Right cardiac atrium (tissue), 5 donors: Measurements from ENCODE around the gene PWWP2B. TPM values are rescaled to one million over a fixed set of nuclear protein-coding genes. Genes with fewer than 3 reads are reported as not detected.

Experiments used
- ATAC-seq, 2 donors: fragments of 200-7000 bp; cut with Tn5 transposase; one replicate each; pipeline versions ENCODE4 v1.8.0 to v1.9.1; 2020; ENCODE audit warnings: moderate library complexity in 2 of 2, mild to moderate bottlenecking in 1 of 2
- DNase-seq, 3 donors: peaks; one replicate each; pipeline ENCODE4 v3.0.0-alpha.2; 2020
- H3K27ac ChIP-seq: one replicate; pipeline ENCODE4 v1.5.1; 2013; ENCODE audit warnings: mild to moderate bottlenecking, low read length, control low read depth, moderate library complexity
- H3K27me3 ChIP-seq: one replicate; pipeline ENCODE4 v1.6.1; 2013; ENCODE audit not compliant: control insufficient read depth, insufficient read depth
- H3K4me1 ChIP-seq: one replicate; pipeline ENCODE4 v1.6.1; 2013; ENCODE audit warnings: low read length; ENCODE audit not compliant: control insufficient read depth, insufficient read depth
- H3K4me3 ChIP-seq: one replicate; pipeline ENCODE4 v1.5.1; 2013; ENCODE audit warnings: low read length, control low read depth
- H3K9me3 ChIP-seq: one replicate; pipeline ENCODE4 v1.6.1; 2013; ENCODE audit warnings: low read length; ENCODE audit not compliant: control insufficient read depth
- WGBS: extraction: QIAGEN DNeasy Blood & Tissue Kit; methylation state at CpG from one replicate; pipeline ENCODE4 v1.1.7; 2013; 5-methylcytosine and 5-hydroxymethylcytosine counted together
- intact Hi-C, 4 donors: fragments of 100-400 bp; cut with DNase I; formaldehyde crosslinking; loops; one replicate each; pipeline versions ENCODE4 v1.11.0 to v1.14.0; 2022 to 2023
- polyA plus RNA-seq: library from polyadenylated mRNA; stranded (reverse); fragments of 200-250 nt; gene quantifications from one replicate; pipeline ENCODE4 v1.2.3, GENCODE V29; 2013
- total RNA-seq, 4 donors: library from RNA; stranded (reverse); fragmentation: NEBNext Ultra II Directional; extraction: Animal tissue kit (Norgen Biotek cat#: 25700); gene quantifications; one replicate each; pipeline ENCODE4 v1.2.1, GENCODE V29; 2021
- donor health status: healthy with polysubstance abuse.
- donor health status: DM: no; HTN: yes; CAD: no.
- donor health status: DM: no; HTN: no; CAD: no.
- donor health status: DM: no; HTN: yes; CAD: no; lungs with severe emphysema.
- donor health status: DM: yes; HTN: yes; CAD: no.

PWWP2B gene
- total and polyA plus RNA-seq, 5 donors: 7.0 to 10.6 (median 9.1) TPM

- intact Hi-C loops: no loop called here
- no peak overlapping the region for H3K27ac ChIP-seq
- no peaks in the 10 kb centered on the region for H3K27me3 ChIP-seq
- H3K9me3 ChIP-seq: no peaks in the 10 kb centered on the region
- DNase-seq (no peak), ATAC-seq (no peak)
- peaks cover 2% of the 10 kb centered on the region for H3K4me1 ChIP-seq
- WGBS: 66% methylated on average over 7 of the region's 7 CpGs
- H3K4me3 ChIP-seq: no peak overlapping the region
These were observed 47.9 kb downstream of the PWWP2B start for GRCh38 chr10:132444877-132445351.

- Histone ChIP-seq H3K4me3 (no peak overlapping the region), H3K9me3 (no peaks in the 10 kb centered on the region), H3K4me1 (peaks cover 2% of the 10 kb centered on the region), H3K27me3 (no peaks in the 10 kb centered on the region), H3K27ac (no peak overlapping the region)
- DNase-seq: peak in 2 of 3 donors; percentile 40 to 47
- intact Hi-C loops: no loop called here
- WGBS: 89% methylated on average over 22 of the region's 22 CpGs
- ATAC-seq: no peak
These were observed 48.7 kb downstream of the PWWP2B start for GRCh38 chr10:132445516-132446194.

DNA sequence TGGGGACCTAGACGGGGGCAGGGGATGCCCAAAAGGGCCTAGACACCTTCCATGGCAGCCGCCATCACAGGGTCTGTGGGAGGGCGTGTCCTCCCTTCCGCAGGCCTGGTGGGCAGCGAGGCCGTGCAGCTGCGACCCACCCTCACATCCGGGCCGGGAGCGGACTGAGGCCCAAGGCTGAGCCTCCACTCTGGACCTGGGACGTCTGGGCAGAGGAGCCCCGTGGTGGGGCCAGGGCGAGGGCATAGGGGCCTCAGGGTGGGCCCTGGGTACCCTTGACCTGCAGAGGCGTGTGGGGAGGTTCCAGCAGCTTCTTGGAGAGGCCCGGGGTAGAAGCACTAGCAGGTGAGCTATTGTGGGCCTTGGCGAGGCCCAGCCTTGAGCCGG is 49.2 kb downstream of the PWWP2B start:
- H3K9me3 ChIP-seq: no peaks in the 10 kb centered on the region
- no peak overlapping the region for H3K27ac ChIP-seq
- intact Hi-C loops: no loop called here
- H3K4me3 ChIP-seq: no peak overlapping the region
- H3K27me3 ChIP-seq: no peaks in the 10 kb centered on the region
- H3K4me1 ChIP-seq: peaks cover 2% of the 10 kb centered on the region
- DNase-seq (peak in 2 of 3 donors; percentile 53 to 56), ATAC-seq (no peak)
- WGBS: 93% methylated on average over 17 of the region's 17 CpGs

DNA sequence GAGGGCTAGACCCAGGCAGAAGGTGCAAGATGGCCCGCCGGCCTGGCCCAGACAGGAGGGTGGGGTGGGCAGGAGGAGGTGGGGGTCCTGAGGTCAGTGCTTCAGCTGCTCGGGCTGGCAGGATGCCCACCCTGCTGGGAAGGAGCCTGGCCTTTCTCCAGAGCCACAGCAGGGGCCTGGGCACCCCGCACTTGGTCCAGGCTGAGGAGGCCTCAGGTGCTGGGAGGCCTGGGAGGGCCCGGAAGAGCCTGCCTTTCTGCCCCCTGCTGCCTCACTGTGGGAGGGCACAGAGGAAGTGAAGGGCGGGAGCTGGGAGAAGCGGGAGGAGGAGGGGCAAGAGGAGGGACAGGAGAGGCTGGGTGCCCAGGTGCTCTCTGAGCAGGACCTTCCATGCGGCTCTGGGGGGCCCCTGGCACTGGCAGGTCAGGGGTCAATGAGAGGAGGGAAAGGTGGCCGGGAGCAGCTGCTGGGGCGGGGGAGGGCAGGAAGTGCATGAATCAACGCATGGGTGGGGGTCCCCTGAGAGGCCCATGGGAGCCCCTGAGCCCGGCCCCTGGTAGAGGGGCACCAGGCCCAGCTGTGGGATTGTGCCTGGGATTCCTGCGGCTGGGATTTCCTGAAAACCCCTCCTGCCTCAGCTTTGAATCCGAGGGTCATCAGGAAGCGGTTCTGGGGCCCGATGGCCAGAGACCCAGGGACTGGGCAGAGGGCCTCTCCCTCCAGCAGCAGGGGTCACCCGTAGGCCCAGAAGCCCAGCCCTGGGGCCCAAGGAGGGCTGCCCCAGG is 49.9 kb downstream of the PWWP2B start:
- 57% methylated on average over 17 of the region's 17 CpGs for WGBS
- DNase-seq: peak; percentile 54 to 80 (median 80)
- H3K27me3 ChIP-seq: no peaks in the 10 kb centered on the region
- H3K4me1 ChIP-seq: peaks cover 2% of the 10 kb centered on the region
- H3K9me3 ChIP-seq: no peaks in the 10 kb centered on the region
- intact Hi-C loops: no loop called here
- no peak overlapping the region for H3K4me3 ChIP-seq
- H3K27ac ChIP-seq: no peak overlapping the region
- ATAC-seq: peak; percentile 40 to 56

DNA sequence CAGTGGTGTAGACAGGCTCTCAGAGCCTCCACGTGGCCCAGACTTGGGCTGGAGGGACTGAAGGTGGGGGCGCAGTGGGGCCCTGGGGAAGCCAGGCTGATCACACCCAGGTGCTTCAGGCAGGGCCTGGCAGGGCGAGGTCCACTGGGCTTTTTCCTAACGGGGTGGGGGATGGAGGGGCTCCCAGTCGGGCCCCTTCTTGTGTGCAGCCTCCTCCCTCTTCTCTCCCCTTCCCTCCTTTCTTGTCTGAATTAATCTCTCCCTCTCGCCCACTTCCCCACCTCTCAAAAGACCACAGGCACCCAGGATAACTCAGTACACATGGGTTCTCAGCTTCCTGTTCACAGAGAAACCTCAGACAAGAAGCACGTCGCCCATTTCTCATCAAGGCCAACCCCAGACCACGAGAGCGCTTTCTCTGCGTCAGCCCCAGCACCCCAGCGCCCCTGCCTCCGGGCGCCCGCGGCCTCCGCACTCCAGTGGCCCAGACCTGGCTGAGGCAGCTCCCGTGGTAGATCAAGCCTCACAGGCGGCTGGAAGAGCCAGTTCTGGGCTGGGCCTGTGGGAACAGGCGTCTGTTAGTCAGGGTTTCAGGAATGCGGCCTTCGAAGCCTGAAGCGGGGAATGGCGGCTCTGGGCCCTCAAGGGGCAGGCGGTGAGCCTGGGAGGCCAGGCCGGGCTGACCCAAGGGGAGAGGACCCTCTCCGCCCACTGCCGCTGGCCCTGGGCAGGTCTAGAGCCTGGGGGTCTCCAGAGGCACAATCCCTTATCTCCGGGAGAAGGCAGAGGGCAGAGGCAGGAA is 50.6 kb downstream of the PWWP2B start:
- Histone ChIP-seq H3K27me3 (no peaks in the 10 kb centered on the region), H3K4me1 (peaks cover 2% of the 10 kb centered on the region), H3K27ac (no peak overlapping the region), H3K9me3 (no peaks in the 10 kb centered on the region), H3K4me3 (no peak overlapping the region)
- ATAC-seq (no peak), DNase-seq (peak in 2 of 3 donors; percentile 63 to 66)
- WGBS: 75% methylated on average over 29 of the region's 29 CpGs
- intact Hi-C loops: no loop called here

GRCh38 chr10:132448248-132448731 is 51.3 kb downstream of the PWWP2B start:
- DNase-seq (peak; percentile 77 to 84 (median 82)), ATAC-seq (peak; percentile 38 to 53)
- Histone ChIP-seq H3K27ac (no peak overlapping the region), H3K27me3 (no peaks in the 10 kb centered on the region), H3K4me1 (peaks cover 2% of the 10 kb centered on the region), H3K9me3 (no peaks in the 10 kb centered on the region), H3K4me3 (no peak overlapping the region)
- WGBS: 76% methylated on average over 15 of the region's 15 CpGs
- intact Hi-C loops: no loop called here

DNA sequence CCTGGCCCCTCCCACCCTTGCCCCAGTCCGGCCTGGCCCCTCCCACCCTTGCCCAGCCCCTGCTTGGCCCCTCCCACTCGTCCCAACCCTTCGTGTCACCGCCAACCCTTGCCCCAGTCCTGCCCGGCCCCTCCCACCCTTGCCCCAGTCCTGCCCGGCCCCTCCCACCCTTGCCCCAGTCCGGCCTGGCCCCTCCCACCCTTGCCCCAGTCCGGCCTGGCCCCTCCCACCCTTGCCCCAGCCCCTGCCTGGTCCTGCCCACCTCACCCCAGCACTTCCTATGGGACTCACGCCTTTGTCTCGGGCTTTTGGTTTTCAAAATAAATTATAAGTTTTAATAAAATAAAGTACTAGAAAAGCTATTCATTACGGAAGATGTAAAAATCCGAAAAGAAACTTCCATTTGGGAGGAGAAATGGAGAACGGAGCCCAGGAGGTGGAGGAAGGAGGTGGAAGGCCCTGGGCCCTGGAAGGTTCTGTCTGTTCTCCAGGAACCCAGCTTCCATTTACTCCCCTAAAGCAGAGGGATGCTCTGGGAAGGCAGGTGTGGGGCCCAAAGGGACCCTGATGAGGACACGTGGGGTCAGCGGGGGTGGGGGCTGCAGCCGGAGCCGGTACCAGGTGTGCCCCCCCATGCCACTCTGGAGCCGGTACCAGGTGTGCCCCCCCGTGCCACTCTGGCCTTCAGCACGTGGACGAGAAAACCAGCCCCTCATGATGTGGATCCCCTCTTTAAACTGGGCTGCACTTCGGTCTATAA is 52.2 kb downstream of the PWWP2B start:
- WGBS: 61% methylated on average over 22 of the region's 22 CpGs
- Histone ChIP-seq H3K27ac (no peak overlapping the region), H3K9me3 (no peaks in the 10 kb centered on the region), H3K27me3 (no peaks in the 10 kb centered on the region), H3K4me1 (peaks cover 2% of the 10 kb centered on the region), H3K4me3 (no peak overlapping the region)
- intact Hi-C loops: no loop called here
- peak; percentile 62 to 83 (median 78) for DNase-seq
- ATAC-seq: no peak

GRCh38 chr10:132449811-132450181 is 52.8 kb downstream of the PWWP2B start:
- Histone ChIP-seq H3K9me3 (no peaks in the 10 kb centered on the region), H3K4me1 (peaks cover 2% of the 10 kb centered on the region), H3K4me3 (no peak overlapping the region), H3K27ac (no peak overlapping the region), H3K27me3 (no peaks in the 10 kb centered on the region)
- no peak for ATAC-seq
- peak in 2 of 3 donors; percentile 50 to 66 for DNase-seq
- intact Hi-C loops: loop anchor here in 2 of 4 donors (5.0 kb wide), 4 partner anchors 57 to 227 kb away; no protein-coding TSS in a partner anchor
- 81% methylated on average over 11 of the region's 11 CpGs for WGBS

GRCh38 chr10:132450466-132450824 is 53.4 kb downstream of the PWWP2B start:
- no peak for ATAC-seq
- DNase-seq: peak in 2 of 3 donors; percentile 43 to 45
- Histone ChIP-seq H3K27ac (no peak overlapping the region), H3K4me1 (peaks cover 2% of the 10 kb centered on the region), H3K9me3 (no peaks in the 10 kb centered on the region), H3K4me3 (no peak overlapping the region), H3K27me3 (no peaks in the 10 kb centered on the region)
- intact Hi-C loops: loop anchor here in 2 of 4 donors (5.0 kb wide), 4 partner anchors 58 to 228 kb away; no protein-coding TSS in a partner anchor
- 81% methylated on average over 9 of the region's 9 CpGs for WGBS

GRCh38 chr10:132450825-132451505 is 54.0 kb downstream of the PWWP2B start:
- intact Hi-C loops: loop anchor here in 2 of 4 donors (5.0 kb wide), 4 partner anchors 59 to 229 kb away; no protein-coding TSS in a partner anchor
- H3K9me3 ChIP-seq: no peaks in the 10 kb centered on the region
- no peak for ATAC-seq
- H3K27me3 ChIP-seq: no peaks in the 10 kb centered on the region
- H3K4me3 ChIP-seq: no peak overlapping the region
- no peak overlapping the region for H3K27ac ChIP-seq
- 79% methylated on average over 11 of the region's 11 CpGs for WGBS
- H3K4me1 ChIP-seq: peaks cover 2% of the 10 kb centered on the region
- DNase-seq: peak; percentile 17 to 62 (median 45)
